ENCODE results near the gene RBM15. TPM values are rescaled to one million over a fixed set of nuclear protein-coding genes. Genes with fewer than 3 reads are reported as not detected.

The RBM15 gene
- total and polyA plus RNA-seq, 2 of the 13 experiments (the other 11 are each of a cell fraction or from before 2014, with no cell fraction given), result 13.5 to 36.4 TPM

GRCh38 chr1:110338886-110339406 lies at the start of gene RBM15 (continued):
- peak; percentile 5 for TF ChIP-seq SKI (IDR thresholded peaks at IDR 0.05; ENCODE audit: partially characterized antibody)
- TF ChIP-seq KDM2A (CRISPR knock-in tag; IDR thresholded peaks at IDR 0.05; ENCODE audit: borderline replicate concordance, low read depth), result peak; percentile 4; the same call in 1 of the 2 replicates
- 0 out of 2 replicates have a peak, but pooled peaks have one; percentile 7 for TF ChIP-seq HHEX (CRISPR knock-in tag; IDR thresholded peaks at IDR 0.05)
- 0 out of 2 replicates have a peak, but pooled peaks have one; percentile 3 for TF ChIP-seq ZBTB43 (CRISPR knock-in tag; conservative IDR thresholded peaks at IDR 0.05)
- no peak for TF ChIP-seq ZNF574 (CRISPR knock-in tag; IDR thresholded peaks at IDR 0.05)
- peak; percentile 69 for TF ChIP-seq FOXK1 (CRISPR knock-in tag; IDR thresholded peaks at IDR 0.05; ENCODE audit: borderline replicate concordance, low read depth)
- TF ChIP-seq TFDP1 (CRISPR knock-in tag; IDR thresholded peaks at IDR 0.05; ENCODE audit: borderline replicate concordance), result peak; percentile 91
- TF ChIP-seq FOXK2 (IDR thresholded peaks at IDR 0.05), result 0 out of 2 replicates have a peak, but pooled peaks have one; percentile 24
- peak; percentile 24; the same call in 1 of the 2 replicates for TF ChIP-seq THAP11 (CRISPR knock-in tag; IDR thresholded peaks at IDR 0.05)
- TF ChIP-seq U2AF1 (optimal IDR thresholded peaks at IDR 0.05; ENCODE audit: low read depth, low read length), result peak; percentile 10
- TF ChIP-seq SRF (IDR thresholded peaks at IDR 0.05; ENCODE audit: low read depth, low read length), result 0 out of 2 replicates have a peak, but pooled peaks have one; percentile 2
- peak; percentile 3; the same call in 1 of the 2 replicates for TF ChIP-seq SOX5 (CRISPR knock-in tag; IDR thresholded peaks at IDR 0.05; ENCODE audit: borderline replicate concordance)
- peak; percentile 93 for TF ChIP-seq SP2 (CRISPR knock-in tag; IDR thresholded peaks at IDR 0.05)
- peak; percentile 41; the same call in 1 of the 2 replicates for TF ChIP-seq ZNF878 (CRISPR knock-in tag; IDR thresholded peaks at IDR 0.05)
- peak in 1 of 2 experiments; percentile 45; a peak in 1 of 4 replicates for TF ChIP-seq EP300 (IDR thresholded peaks at IDR 0.05; ENCODE audit: low read depth in 2 of 2, low read length in 2 of 2)
- no peak for TF ChIP-seq EP300 (CRISPR knock-in tag; IDR thresholded peaks at IDR 0.05; ENCODE audit: borderline replicate concordance)
- peak; percentile 65; the same call in 1 of the 2 replicates for TF ChIP-seq PHF21A (CRISPR knock-in tag; IDR thresholded peaks at IDR 0.05)
- TF ChIP-seq, protein P1, sequence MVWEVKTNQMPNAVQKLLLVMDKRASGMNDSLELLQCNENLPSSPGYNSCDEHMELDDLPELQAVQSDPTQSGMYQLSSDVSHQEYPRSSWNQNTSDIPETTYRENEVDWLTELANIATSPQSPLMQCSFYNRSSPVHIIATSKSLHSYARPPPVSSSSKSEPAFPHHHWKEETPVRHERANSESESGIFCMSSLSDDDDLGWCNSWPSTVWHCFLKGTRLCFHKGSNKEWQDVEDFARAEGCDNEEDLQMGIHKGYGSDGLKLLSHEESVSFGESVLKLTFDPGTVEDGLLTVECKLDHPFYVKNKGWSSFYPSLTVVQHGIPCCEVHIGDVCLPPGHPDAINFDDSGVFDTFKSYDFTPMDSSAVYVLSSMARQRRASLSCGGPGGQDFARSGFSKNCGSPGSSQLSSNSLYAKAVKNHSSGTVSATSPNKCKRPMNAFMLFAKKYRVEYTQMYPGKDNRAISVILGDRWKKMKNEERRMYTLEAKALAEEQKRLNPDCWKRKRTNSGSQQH (CRISPR knock-in tag; IDR thresholded peaks at IDR 0.05; ENCODE audit: low read depth), result 0 out of 2 replicates have a peak, but pooled peaks have one; percentile 9
- TF ChIP-seq HOXA9 (CRISPR knock-in tag; IDR thresholded peaks at IDR 0.05; ENCODE audit: borderline replicate concordance), result no peak
- TF ChIP-seq CHD2 (IDR thresholded peaks at IDR 0.05; ENCODE audit: low read depth, low read length), result peak; percentile 99
- no peak for TF ChIP-seq ZNF781 (CRISPR knock-in tag; IDR thresholded peaks at IDR 0.05; ENCODE audit: borderline replicate concordance, not compliant biosample characterization)
- TF ChIP-seq GTF2F1 (IDR thresholded peaks at IDR 0.05; ENCODE audit: low read length), result peak; percentile 96
- peak; percentile 71 for TF ChIP-seq CREM (IDR thresholded peaks at IDR 0.05)
- TF ChIP-seq CREM (CRISPR knock-in tag; IDR thresholded peaks at IDR 0.05), result no peak
- 0 out of 2 replicates have a peak, but pooled peaks have one; percentile 44 for TF ChIP-seq IRX3 (CRISPR knock-in tag; IDR thresholded peaks at IDR 0.05; ENCODE audit: borderline replicate concordance, low read depth)
- TF ChIP-seq HNF4A (CRISPR knock-in tag; IDR thresholded peaks at IDR 0.05), result no peak

Data from HepG2 (cell line).